ENCODE measurements around the gene COL25A1. TPM values are rescaled to one million over a fixed set of nuclear protein-coding genes. Genes with fewer than 3 reads are reported as not detected.

The COL25A1 gene
- total RNA-seq, 4 donors from 2014 or later: 0.06 to 0.53 (median 0.23) TPM

DNA sequence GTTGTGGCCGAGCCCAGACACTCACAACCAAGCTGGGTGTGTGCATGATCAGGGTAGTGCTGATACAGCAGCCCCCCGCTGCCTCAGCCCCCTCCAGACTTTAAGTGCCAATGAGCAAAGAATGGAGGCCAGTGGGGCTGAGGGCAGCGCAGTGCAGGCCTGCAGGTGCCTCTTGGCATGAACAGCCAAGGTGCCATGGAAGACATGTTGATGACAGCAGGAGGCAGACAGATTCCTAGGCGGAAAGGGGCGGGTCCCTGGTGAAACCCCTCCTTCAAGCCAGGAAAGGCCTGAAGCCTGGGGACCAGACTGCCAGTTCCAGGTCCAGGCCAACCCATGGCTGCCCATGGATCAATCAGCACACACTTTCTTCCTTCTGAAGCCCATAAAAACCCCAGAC, 286.3 kb downstream of the COL25A1 start:
- no peak for TF ChIP-seq POLR2A (IDR thresholded peaks at IDR 0.05)
- TF ChIP-seq, protein P1, sequence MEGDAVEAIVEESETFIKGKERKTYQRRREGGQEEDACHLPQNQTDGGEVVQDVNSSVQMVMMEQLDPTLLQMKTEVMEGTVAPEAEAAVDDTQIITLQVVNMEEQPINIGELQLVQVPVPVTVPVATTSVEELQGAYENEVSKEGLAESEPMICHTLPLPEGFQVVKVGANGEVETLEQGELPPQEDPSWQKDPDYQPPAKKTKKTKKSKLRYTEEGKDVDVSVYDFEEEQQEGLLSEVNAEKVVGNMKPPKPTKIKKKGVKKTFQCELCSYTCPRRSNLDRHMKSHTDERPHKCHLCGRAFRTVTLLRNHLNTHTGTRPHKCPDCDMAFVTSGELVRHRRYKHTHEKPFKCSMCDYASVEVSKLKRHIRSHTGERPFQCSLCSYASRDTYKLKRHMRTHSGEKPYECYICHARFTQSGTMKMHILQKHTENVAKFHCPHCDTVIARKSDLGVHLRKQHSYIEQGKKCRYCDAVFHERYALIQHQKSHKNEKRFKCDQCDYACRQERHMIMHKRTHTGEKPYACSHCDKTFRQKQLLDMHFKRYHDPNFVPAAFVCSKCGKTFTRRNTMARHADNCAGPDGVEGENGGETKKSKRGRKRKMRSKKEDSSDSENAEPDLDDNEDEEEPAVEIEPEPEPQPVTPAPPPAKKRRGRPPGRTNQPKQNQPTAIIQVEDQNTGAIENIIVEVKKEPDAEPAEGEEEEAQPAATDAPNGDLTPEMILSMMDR (IDR thresholded peaks at IDR 0.05): no peak
- WGBS, 2 donors: 58% methylated on average over 2 of the region's 5 CpGs; no CpG with 5 or more reads in 1 of the 2 donors

DNA sequence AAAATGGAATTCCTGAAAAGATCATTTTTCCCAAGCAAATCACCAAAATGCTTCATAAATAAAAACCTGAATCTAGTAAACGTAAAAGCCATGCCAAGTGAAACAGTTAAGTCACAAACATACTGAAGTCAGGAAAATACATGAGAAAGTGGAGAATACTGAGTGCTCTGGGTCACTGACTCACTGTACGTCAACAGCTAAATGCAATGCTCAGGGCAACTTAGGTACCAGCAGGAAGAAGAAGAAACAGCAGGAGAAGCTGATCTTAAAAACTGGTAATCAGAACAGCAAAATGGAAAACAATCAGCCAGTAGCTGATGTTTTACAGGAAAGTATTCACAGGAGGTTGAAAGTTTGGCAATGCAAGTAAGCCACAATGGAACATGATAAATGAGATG, 287.0 kb downstream of the COL25A1 start:
- H3K9me3 ChIP-seq: no peaks in the 10 kb centered on the region
- no peaks in the 10 kb centered on the region for H3K27me3 ChIP-seq
- DNase-seq: no peak
- H3K36me3 ChIP-seq: no peaks in the 10 kb centered on the region
- no peak overlapping the region for H3K4me3 ChIP-seq
- H3K4me1 ChIP-seq: no peaks in the 10 kb centered on the region
- no peak overlapping the region for H3K27ac ChIP-seq
- TF ChIP-seq POLR2A (IDR thresholded peaks at IDR 0.05): no peak
- TF ChIP-seq, protein P1 (IDR thresholded peaks at IDR 0.05): no peak
- 36 to 75% methylated on average over 2 of the region's 2 CpGs for WGBS, 2 donors
- intact Hi-C loops (cut with DNase I): no loop called here

More for the DNA sequence above, 286.3 kb downstream of the COL25A1 start:
- Histone ChIP-seq H3K4me1 (no peaks in the 10 kb centered on the region), H3K36me3 (no peaks in the 10 kb centered on the region), H3K4me3 (no peak overlapping the region), H3K9me3 (no peaks in the 10 kb centered on the region), H3K27me3 (no peaks in the 10 kb centered on the region), H3K27ac (no peak overlapping the region)
- DNase-seq: no peak
- intact Hi-C loops (cut with DNase I): no loop called here

DNA sequence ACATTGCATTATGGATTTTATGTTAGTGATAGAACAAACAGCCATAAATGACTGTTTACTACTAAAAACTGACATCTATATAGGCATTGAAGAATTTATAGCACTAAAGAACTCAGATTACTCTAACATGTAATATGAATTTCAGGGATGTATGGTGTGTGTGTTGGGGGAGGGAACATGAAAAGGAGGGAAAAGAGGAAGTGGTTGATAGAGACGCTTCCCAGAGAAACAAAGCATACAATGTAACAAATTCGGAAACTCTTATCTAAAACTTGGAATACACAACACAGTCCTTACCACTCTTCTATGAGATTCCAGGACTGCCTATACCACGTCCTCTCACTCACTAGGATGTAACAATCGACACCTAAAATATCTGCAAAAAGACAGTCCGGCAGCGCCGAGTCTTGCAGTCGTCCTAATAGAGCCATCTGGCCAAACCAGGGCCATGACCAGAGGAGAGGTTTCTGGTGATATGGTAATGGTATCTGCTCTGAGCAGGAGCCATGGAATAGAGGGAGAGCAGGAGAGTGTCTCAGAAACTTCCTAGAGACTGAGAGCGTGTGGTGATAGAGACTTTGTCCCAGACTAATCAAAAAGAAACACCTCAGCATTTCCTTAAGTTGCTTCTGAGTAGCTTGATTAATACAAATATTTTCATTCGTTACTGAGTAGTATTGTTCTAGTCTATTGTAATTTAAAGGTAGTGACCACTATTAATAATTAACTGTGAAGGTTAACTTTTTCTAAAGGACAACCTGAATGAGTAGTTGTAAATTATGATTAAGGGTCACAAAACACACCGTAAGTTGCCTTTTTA, 287.7 kb downstream of the COL25A1 start:
- no peak overlapping the region for H3K27ac ChIP-seq
- no peaks in the 10 kb centered on the region for H3K36me3 ChIP-seq
- TF ChIP-seq POLR2A (IDR thresholded peaks at IDR 0.05): no peak
- TF ChIP-seq, protein P1 (IDR thresholded peaks at IDR 0.05): no peak
- WGBS, 2 donors: 92 to 93% methylated on average over 11 of the region's 11 CpGs
- H3K4me1 ChIP-seq: no peaks in the 10 kb centered on the region
- DNase-seq: no peak
- no peaks in the 10 kb centered on the region for H3K27me3 ChIP-seq
- intact Hi-C loops (cut with DNase I): no loop called here
- H3K9me3 ChIP-seq: no peaks in the 10 kb centered on the region
- H3K4me3 ChIP-seq: no peak overlapping the region

DNA sequence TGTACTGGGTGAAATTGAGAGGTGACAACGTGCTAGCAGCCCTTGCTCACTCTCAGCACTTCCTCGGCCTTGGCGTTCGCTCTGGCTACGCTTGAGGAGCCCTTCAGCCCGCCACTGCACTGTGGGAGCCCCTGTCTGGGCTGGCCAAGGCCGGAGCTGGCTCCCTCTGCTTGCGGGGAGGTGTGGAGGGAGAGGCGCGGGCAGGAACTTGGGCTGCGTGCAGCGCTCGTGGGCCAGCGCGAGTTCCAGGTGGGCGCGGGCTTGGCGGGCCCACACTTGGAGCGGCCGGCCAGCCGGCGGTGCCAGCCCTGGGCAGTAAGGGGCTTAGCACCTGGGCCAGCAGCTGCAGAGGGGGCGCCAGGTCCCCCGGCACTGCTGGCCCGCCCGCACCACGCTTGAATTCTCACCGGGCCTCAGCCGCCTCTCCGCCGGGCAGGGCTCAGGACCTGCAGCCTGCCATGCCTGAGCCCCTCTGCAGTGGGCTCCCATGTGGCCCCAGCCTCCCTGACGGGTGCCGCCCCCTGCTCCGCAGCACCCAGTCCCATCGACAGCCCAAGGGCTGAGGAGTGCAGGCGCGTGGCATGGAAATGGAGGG, 290.1 kb downstream of the COL25A1 start:
- intact Hi-C loops (cut with DNase I): no loop called here
- Histone ChIP-seq H3K4me1 (no peaks in the 10 kb centered on the region), H3K36me3 (no peaks in the 10 kb centered on the region), H3K27me3 (no peaks in the 10 kb centered on the region), H3K9me3 (no peaks in the 10 kb centered on the region), H3K27ac (no peak overlapping the region), H3K4me3 (no peak overlapping the region)
- 86 to 92% methylated on average over 2 to 5 of the region's 37 CpGs for WGBS, 2 donors
- no peak for DNase-seq
- TF ChIP-seq POLR2A (IDR thresholded peaks at IDR 0.05): no peak
- TF ChIP-seq, protein P1 (IDR thresholded peaks at IDR 0.05): no peak

DNA sequence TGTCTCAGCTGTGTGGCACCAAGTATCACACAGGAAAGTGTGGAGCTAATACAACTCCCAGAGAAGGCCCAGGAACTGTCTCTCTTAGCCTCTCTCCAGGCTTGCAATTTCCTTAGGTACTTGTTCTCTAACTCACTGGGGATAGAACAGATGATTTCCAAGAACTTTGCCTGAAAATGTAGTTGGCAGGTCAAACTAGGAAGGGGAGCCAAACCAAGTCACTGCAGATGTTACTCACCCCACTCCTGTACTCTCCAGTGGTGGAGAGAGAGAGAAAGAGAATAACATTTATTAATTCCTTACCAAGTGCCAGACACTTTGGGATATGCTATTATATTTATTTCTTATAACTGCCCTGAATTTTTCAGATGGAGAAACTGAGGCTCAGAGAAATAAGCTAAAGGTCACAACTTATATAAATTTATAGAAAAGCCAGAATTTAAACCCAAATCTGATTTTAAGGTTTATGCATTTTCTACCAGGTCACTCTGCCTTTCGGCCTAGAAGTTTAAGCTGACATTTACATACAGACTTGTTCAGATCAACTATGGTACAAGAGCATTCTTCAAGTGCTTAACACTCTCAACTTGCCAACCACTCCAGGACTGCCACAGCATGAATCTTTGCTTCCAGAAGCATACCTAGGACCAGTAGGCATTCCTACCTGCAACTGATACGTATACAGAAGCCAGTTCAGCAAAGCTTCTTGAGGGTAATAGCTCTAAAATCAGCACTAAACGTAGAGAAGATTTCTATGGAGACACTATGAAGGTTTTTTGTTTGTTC, 291.0 kb downstream of the COL25A1 start:
- intact Hi-C loops (cut with DNase I): no loop called here
- Histone ChIP-seq H3K4me3 (no peak overlapping the region), H3K9me3 (no peaks in the 10 kb centered on the region), H3K27ac (no peak overlapping the region), H3K36me3 (no peaks in the 10 kb centered on the region), H3K27me3 (no peaks in the 10 kb centered on the region), H3K4me1 (no peaks in the 10 kb centered on the region)
- DNase-seq: no peak
- TF ChIP-seq POLR2A (IDR thresholded peaks at IDR 0.05): no peak
- TF ChIP-seq, protein P1 (IDR thresholded peaks at IDR 0.05): no peak
- WGBS, 2 donors: 84 to 85% methylated on average over 3 of the region's 3 CpGs
